Measurements from ENCODE around the gene FGF19. TPM values are rescaled to one million over a fixed set of nuclear protein-coding genes. Genes with fewer than 3 reads are reported as not detected.

FGF19 gene
- polyA plus RNA-seq, 1 donor from 2014 or later = 4.6 TPM

GRCh38 chr11:69750875-69751597 lies 47.2 kb upstream of the FGF19 start:
- Histone ChIP-seq H2AFZ (ENCODE audit: low read depth, low read length) (no peak overlapping the region), H4K20me1 (ENCODE audit: insufficient read depth) (no peaks in the 10 kb centered on the region), H3K9ac (ENCODE audit: low read length) (no peak overlapping the region), H3K4me2 (ENCODE audit: low read length) (no peak overlapping the region), H3K9me3 (ENCODE audit: low read length) (no peaks in the 10 kb centered on the region), H3K27me3 (ENCODE audit: insufficient read depth, low read depth, low read length) (no peaks in the 10 kb centered on the region), H3K36me3 (ENCODE audit: insufficient read depth, low read length) (no peaks in the 10 kb centered on the region), H3K4me3 (ENCODE audit: low read length) (no peak overlapping the region), H3F3A (ENCODE audit: insufficient read depth, low read length, poor library complexity, severe bottlenecking) (no peaks in the 10 kb centered on the region), H3K79me2 (replicated peaks; ENCODE audit: insufficient read depth, low read length) (no peaks in the 10 kb centered on the region), H3K27ac (ENCODE audit: low read length) (no peak overlapping the region), H3K9me2 (ENCODE audit: insufficient read depth, low read length) (no peaks in the 10 kb centered on the region)
- TF ChIP-seq REST (IDR thresholded peaks at IDR 0.05; ENCODE audit: borderline replicate concordance) (no peak), EP300 (conservative IDR thresholded peaks at IDR 0.05; ENCODE audit: poor library complexity, severe bottlenecking) (no peak), TAF1 (IDR thresholded peaks at IDR 0.05; ENCODE audit: low read depth) (no peak), RAD21 (conservative IDR thresholded peaks at IDR 0.05) (no peak), POLR2AphosphoS5 (IDR thresholded peaks at IDR 0.05) (no peak), MXI1 (conservative IDR thresholded peaks at IDR 0.05; ENCODE audit: poor library complexity, severe bottlenecking) (no peak), CTCF (IDR thresholded peaks at IDR 0.05; ENCODE audit: poor library complexity, severe bottlenecking) (no peak), EZH2 (IDR thresholded peaks at IDR 0.05; ENCODE audit: borderline replicate concordance, insufficient read depth, low read length, poor library complexity, severe bottlenecking) (no peak), SMC3 (conservative IDR thresholded peaks at IDR 0.05; ENCODE audit: poor library complexity) (no peak)

- Histone ChIP-seq H3K4me3 (ENCODE audit: low read length) (no peak overlapping the region), H3F3A (ENCODE audit: insufficient read depth, low read length, poor library complexity, severe bottlenecking) (no peaks in the 10 kb centered on the region), H3K27ac (ENCODE audit: low read length) (no peak overlapping the region), H2AFZ (ENCODE audit: low read depth, low read length) (no peak overlapping the region), H3K27me3 (ENCODE audit: insufficient read depth, low read depth, low read length) (no peaks in the 10 kb centered on the region), H3K36me3 (ENCODE audit: insufficient read depth, low read length) (no peaks in the 10 kb centered on the region), H3K79me2 (replicated peaks; ENCODE audit: insufficient read depth, low read length) (no peaks in the 10 kb centered on the region), H3K9me2 (ENCODE audit: insufficient read depth, low read length) (no peaks in the 10 kb centered on the region), H3K4me2 (ENCODE audit: low read length) (no peak overlapping the region), H3K9me3 (ENCODE audit: low read length) (no peaks in the 10 kb centered on the region), H4K20me1 (ENCODE audit: insufficient read depth) (no peaks in the 10 kb centered on the region), H3K9ac (ENCODE audit: low read length) (no peak overlapping the region)
- TF ChIP-seq EZH2 (IDR thresholded peaks at IDR 0.05; ENCODE audit: borderline replicate concordance, insufficient read depth, low read length, poor library complexity, severe bottlenecking) (no peak), POLR2AphosphoS5 (IDR thresholded peaks at IDR 0.05) (no peak), TAF1 (IDR thresholded peaks at IDR 0.05; ENCODE audit: low read depth) (no peak), MXI1 (conservative IDR thresholded peaks at IDR 0.05; ENCODE audit: poor library complexity, severe bottlenecking) (no peak), REST (IDR thresholded peaks at IDR 0.05; ENCODE audit: borderline replicate concordance) (no peak), RAD21 (conservative IDR thresholded peaks at IDR 0.05) (no peak), SMC3 (conservative IDR thresholded peaks at IDR 0.05; ENCODE audit: poor library complexity) (no peak), CTCF (IDR thresholded peaks at IDR 0.05; ENCODE audit: poor library complexity, severe bottlenecking) (no peak), EP300 (conservative IDR thresholded peaks at IDR 0.05; ENCODE audit: poor library complexity, severe bottlenecking) (no peak)
These were observed 46.5 kb upstream of the FGF19 start for GRCh38 chr11:69750108-69750850.
